Osteoblast (primary cell): Measurements from ENCODE around the gene KRTAP3-1. TPM values are rescaled to one million over a fixed set of nuclear protein-coding genes. Genes with fewer than 3 reads are reported as not detected.

ENCODE experiments used
- DNase-seq: peaks from one replicate; pipeline ENCODE4 v3.0.0; 2011; ENCODE audit warnings: low spot score, mixed read lengths; ENCODE audit not compliant: insufficient read length; ENCODE audit errors: missing footprints
- H2AFZ ChIP-seq: 2 replicates; pipeline ENCODE4 v1.6.0; 2011; ENCODE audit warnings: mild to moderate bottlenecking, low read length
- H3K27ac ChIP-seq: 2 replicates; pipeline ENCODE4 v1.5.1; 2011; ENCODE audit warnings: mild to moderate bottlenecking, low read depth, low read length, moderate library complexity
- H3K27me3 ChIP-seq: 2 replicates; pipeline ENCODE4 v1.6.0; 2012; ENCODE audit warnings: mild to moderate bottlenecking, control low read depth, inconsistent platforms, low read length, moderate library complexity; ENCODE audit not compliant: insufficient read depth
- H3K36me3 ChIP-seq: 2 replicates; pipeline ENCODE4 v1.5.1; 2011; ENCODE audit warnings: mild to moderate bottlenecking, low read length, control low read depth, moderate library complexity; ENCODE audit not compliant: insufficient read depth
- H3K4me1 ChIP-seq: 2 replicates; pipeline ENCODE4 v1.5.1; 2011; ENCODE audit warnings: mild to moderate bottlenecking, low read length, control low read depth, moderate library complexity; ENCODE audit not compliant: insufficient read depth
- H3K4me2 ChIP-seq: 2 replicates; pipeline ENCODE4 v1.6.0; 2011; ENCODE audit warnings: mild to moderate bottlenecking, low read length; ENCODE audit not compliant: insufficient read depth
- H3K4me3 ChIP-seq: fragments of 200-600 bp; sonication (generic); 3 replicates; pipeline ENCODE4 v1.5.1; 2012; ENCODE audit warnings: mild to moderate bottlenecking, low read length, inconsistent platforms; ENCODE audit not compliant: insufficient read depth
- H3K79me2 ChIP-seq: 2 replicates; pipeline ENCODE4 v1.6.0; 2012; ENCODE audit warnings: mild to moderate bottlenecking, low read length, control low read depth, inconsistent platforms; ENCODE audit not compliant: insufficient read depth
- H3K9me3 ChIP-seq: 2 replicates; pipeline ENCODE4 v1.5.1; 2011; ENCODE audit warnings: low read depth, low read length, control low read depth
- H4K20me1 ChIP-seq: 2 replicates; pipeline ENCODE4 v1.6.0; 2012; ENCODE audit warnings: mild to moderate bottlenecking, low read length, control low read depth; ENCODE audit not compliant: insufficient read depth
- total RNA-seq: library from RNA; depleted of rRNA; stranded (reverse); fragments of >200 nt; gene quantifications from 2 replicates; pipeline ENCODE4 v1.2.3, GENCODE V29; 2012
- TF ChIP-seq, protein P1 (sequence below): IDR thresholded peaks from 2 replicates; pipeline ENCODE4 v1.5.1; 2011; ENCODE audit warnings: mild to moderate bottlenecking, low read depth, low read length, moderate library complexity; ENCODE audit errors: extremely low read depth

Gene KRTAP3-1
- total RNA-seq, 1 donor = not detected

DNA sequence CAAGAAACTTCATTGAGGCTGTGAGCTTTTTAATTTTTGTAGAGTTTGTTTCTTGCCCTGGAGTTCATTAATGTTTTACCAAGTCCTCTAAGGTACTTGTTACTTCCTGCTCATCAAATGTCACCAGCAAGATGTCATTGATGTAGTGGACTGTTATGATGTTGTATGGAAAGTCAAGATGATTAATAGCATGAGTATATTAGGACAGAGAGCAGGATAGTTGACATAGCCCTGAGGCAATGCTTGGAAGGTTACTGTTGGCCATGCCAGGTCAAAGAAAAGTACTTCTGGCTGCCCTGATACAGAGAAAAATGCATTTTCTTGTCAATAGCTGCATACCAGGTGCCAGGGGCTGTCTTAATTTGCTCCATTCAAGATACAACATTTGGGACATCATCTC, 11.4 kb upstream of the KRTAP3-1 start:
- Histone ChIP-seq H3K9me3 (peaks cover 4% of the 10 kb centered on the region), H3K4me1 (peaks cover 12% of the 10 kb centered on the region), H3K36me3 (no peaks in the 10 kb centered on the region), H4K20me1 (no peaks in the 10 kb centered on the region), H3K4me3 (no peak overlapping the region), H2AFZ (no peak overlapping the region), H3K4me2 (no peak overlapping the region), H3K79me2 (no peaks in the 10 kb centered on the region), H3K27ac (no peak overlapping the region), H3K27me3 (no peaks in the 10 kb centered on the region)
- DNase-seq = no peak
- TF ChIP-seq, protein P1, sequence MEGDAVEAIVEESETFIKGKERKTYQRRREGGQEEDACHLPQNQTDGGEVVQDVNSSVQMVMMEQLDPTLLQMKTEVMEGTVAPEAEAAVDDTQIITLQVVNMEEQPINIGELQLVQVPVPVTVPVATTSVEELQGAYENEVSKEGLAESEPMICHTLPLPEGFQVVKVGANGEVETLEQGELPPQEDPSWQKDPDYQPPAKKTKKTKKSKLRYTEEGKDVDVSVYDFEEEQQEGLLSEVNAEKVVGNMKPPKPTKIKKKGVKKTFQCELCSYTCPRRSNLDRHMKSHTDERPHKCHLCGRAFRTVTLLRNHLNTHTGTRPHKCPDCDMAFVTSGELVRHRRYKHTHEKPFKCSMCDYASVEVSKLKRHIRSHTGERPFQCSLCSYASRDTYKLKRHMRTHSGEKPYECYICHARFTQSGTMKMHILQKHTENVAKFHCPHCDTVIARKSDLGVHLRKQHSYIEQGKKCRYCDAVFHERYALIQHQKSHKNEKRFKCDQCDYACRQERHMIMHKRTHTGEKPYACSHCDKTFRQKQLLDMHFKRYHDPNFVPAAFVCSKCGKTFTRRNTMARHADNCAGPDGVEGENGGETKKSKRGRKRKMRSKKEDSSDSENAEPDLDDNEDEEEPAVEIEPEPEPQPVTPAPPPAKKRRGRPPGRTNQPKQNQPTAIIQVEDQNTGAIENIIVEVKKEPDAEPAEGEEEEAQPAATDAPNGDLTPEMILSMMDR = no peak

GRCh38 chr17:41019415-41019814, 10.5 kb upstream of the KRTAP3-1 start:
- Histone ChIP-seq H3K27me3 (no peaks in the 10 kb centered on the region), H3K4me3 (no peak overlapping the region), H3K4me2 (no peak overlapping the region), H3K79me2 (no peaks in the 10 kb centered on the region), H3K36me3 (no peaks in the 10 kb centered on the region), H3K27ac (no peak overlapping the region), H2AFZ (no peak overlapping the region), H3K4me1 (peaks cover 3% of the 10 kb centered on the region), H4K20me1 (no peaks in the 10 kb centered on the region), H3K9me3 (peaks cover 4% of the 10 kb centered on the region)
- DNase-seq = no peak
- TF ChIP-seq, protein P1 = no peak

GRCh38 chr17:41018541-41018940, 9.6 kb upstream of the KRTAP3-1 start:
- no peaks in the 10 kb centered on the region for H3K36me3 ChIP-seq
- no peaks in the 10 kb centered on the region for H3K4me1 ChIP-seq
- TF ChIP-seq, protein P1 = no peak
- H3K4me3 ChIP-seq = no peak overlapping the region
- H4K20me1 ChIP-seq = no peaks in the 10 kb centered on the region
- H3K79me2 ChIP-seq = no peaks in the 10 kb centered on the region
- no peaks in the 10 kb centered on the region for H3K27me3 ChIP-seq
- H3K4me2 ChIP-seq = no peak overlapping the region
- H3K9me3 ChIP-seq = peaks cover 4% of the 10 kb centered on the region
- H2AFZ ChIP-seq = peak overlapping the region; percentile 13
- no peak overlapping the region for H3K27ac ChIP-seq
- DNase-seq = no peak

- DNase-seq = no peak
- Histone ChIP-seq H3K36me3 (no peaks in the 10 kb centered on the region), H3K4me1 (no peaks in the 10 kb centered on the region), H3K79me2 (no peaks in the 10 kb centered on the region), H2AFZ (no peak overlapping the region), H3K4me2 (no peak overlapping the region), H3K27me3 (no peaks in the 10 kb centered on the region), H3K4me3 (no peak overlapping the region), H3K27ac (no peak overlapping the region), H3K9me3 (peaks cover 4% of the 10 kb centered on the region), H4K20me1 (no peaks in the 10 kb centered on the region)
- TF ChIP-seq, protein P1 = no peak
Measured at GRCh38 chr17:41016578-41017215, 7.8 kb upstream of the KRTAP3-1 start.
